ENCODE measurements around the gene NFATC4.
"Not testable (repeated sequence)": the region's sequence is repeated elsewhere in the genome, so short reads cannot be mapped to it uniquely, and the experiment has no call there.

NFATC4 gene

GRCh38 chr14:24367514-24368211 is at the start of gene NFATC4:
Gene NFATC4 (plus strand): TSS chr14:24368184. CDS start chr14:24368341, 157 bp downstream.
- peaks cover 19% of the 10 kb centered on the region for H3K27me3 Mint-ChIP-seq
- peaks cover 34% of the 10 kb centered on the region for H3K4me1 Mint-ChIP-seq
- ATAC-seq = no peak
- H3K9me3 Mint-ChIP-seq = no peaks in the 10 kb centered on the region
- peak within 1 kb of the TSS; percentile 93 for H3K27ac Mint-ChIP-seq
- H3K4me3 Mint-ChIP-seq = peak within 1 kb of the TSS; percentile 74
- no peaks in the 10 kb centered on the region for H3K36me3 Mint-ChIP-seq

DNA sequence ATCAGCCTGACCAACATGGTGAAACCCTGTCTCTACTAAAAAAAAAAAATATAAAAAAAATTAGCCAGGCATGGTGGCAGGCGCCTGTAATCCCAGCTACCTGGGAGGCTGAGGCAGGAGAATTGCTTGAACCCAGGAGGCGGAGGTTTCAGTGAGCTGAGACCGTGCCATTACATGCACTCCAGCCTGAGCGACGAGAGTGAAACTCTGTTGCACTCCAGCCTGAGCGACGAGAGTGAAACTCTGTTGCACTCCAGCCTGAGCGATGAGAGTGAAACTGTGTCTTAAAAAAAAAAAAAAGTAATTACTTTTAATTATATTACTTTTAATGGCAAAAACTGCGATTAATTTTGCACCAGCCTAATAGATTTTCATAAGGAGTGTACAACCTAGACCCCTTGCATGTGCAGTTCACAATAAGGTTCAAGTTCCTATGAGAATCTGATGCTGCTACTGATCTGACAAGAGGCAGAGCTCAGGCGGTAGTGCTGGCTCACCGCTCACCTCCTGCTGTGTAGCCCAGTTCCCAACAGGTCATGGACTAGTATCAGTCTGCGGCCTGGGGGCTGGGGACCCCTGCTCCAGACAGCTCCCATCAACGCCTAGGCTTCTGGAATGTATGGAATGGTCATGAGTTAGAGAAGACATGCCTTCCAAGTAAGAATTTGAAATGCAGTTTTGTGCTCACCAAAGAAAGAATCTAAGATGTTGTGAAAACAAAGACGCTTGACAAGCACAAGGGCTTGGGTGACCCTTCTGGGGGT is 46.6 kb upstream of the NFATC4 start:
- no peak for ATAC-seq
- Mint-ChIP-seq H3K4me1 (no peaks in the 10 kb centered on the region), H3K27me3 (peaks cover 30% of the 10 kb centered on the region), H3K36me3 (no peaks in the 10 kb centered on the region), H3K9me3 (no peaks in the 10 kb centered on the region), H3K4me3 (no peak overlapping the region), H3K27ac (no peak overlapping the region)

DNA sequence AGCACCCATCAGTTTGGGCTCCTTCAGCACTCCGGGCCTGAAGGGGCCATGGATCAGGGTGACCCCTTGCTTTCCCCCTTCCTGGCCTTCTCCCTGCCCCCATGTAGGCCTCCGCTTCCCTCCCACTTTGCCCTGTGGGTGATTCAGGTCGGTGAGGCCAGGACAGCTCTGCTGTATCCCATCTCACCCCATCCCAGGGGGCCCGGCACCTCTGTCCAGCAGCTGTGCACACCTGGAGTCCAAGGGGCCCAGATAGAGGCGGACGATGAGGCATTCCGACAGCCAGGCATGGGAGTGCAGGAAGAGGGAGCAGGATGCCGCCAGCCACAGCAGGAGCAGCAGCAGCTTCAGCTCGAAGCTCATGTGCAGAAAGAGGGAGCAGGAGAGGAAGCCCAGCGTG is 45.3 kb upstream of the NFATC4 start:
- Mint-ChIP-seq H3K4me3 (no peak overlapping the region), H3K9me3 (no peaks in the 10 kb centered on the region), H3K27me3 (peaks cover 30% of the 10 kb centered on the region), H3K36me3 (no peaks in the 10 kb centered on the region), H3K4me1 (peaks cover 4% of the 10 kb centered on the region), H3K27ac (no peak overlapping the region)
- no peak for ATAC-seq

GRCh38 chr14:24323341-24323740 is 44.6 kb upstream of the NFATC4 start:
- Mint-ChIP-seq H3K27ac (no peak overlapping the region), H3K36me3 (no peaks in the 10 kb centered on the region), H3K4me3 (no peak overlapping the region), H3K27me3 (peaks cover 31% of the 10 kb centered on the region), H3K9me3 (no peaks in the 10 kb centered on the region), H3K4me1 (peaks cover 6% of the 10 kb centered on the region)
- ATAC-seq = no peak

DNA sequence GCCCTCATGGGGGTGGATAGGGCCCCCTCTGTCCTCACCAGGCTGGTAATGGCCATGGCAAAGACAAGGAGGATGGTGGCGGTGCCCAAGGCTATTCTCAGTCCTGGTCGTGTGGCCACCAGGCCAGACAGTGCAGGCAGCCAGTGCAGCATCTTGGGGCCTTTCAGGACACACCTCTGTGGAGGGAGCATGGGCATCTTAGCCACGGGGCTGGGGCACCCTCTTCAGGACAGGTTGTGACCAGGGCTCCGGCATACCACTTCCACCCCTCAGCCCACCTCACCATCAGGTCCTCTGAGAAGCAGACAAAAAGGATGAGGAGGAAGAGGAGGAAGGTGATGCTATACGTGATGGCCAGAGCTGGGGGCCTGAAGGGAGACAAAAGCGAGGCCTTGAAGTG is 44.0 kb upstream of the NFATC4 start:
- peaks cover 31% of the 10 kb centered on the region for H3K27me3 Mint-ChIP-seq
- no peaks in the 10 kb centered on the region for H3K36me3 Mint-ChIP-seq
- no peak overlapping the region for H3K27ac Mint-ChIP-seq
- H3K4me3 Mint-ChIP-seq = no peak overlapping the region
- no peak for ATAC-seq
- no peaks in the 10 kb centered on the region for H3K9me3 Mint-ChIP-seq
- peaks cover 11% of the 10 kb centered on the region for H3K4me1 Mint-ChIP-seq

GRCh38 chr14:24325041-24325530 is 42.9 kb upstream of the NFATC4 start:
- no peaks in the 10 kb centered on the region for H3K36me3 Mint-ChIP-seq
- H3K27me3 Mint-ChIP-seq = peaks cover 20% of the 10 kb centered on the region
- no peak overlapping the region for H3K4me3 Mint-ChIP-seq
- peaks cover 20% of the 10 kb centered on the region for H3K4me1 Mint-ChIP-seq
- no peak overlapping the region for H3K27ac Mint-ChIP-seq
- H3K9me3 Mint-ChIP-seq = no peaks in the 10 kb centered on the region
- ATAC-seq = no peak

GRCh38 chr14:24325963-24326362 is 42.0 kb upstream of the NFATC4 start:
- H3K4me3 Mint-ChIP-seq = no peak overlapping the region
- ATAC-seq = no peak
- peaks cover 15% of the 10 kb centered on the region for H3K27me3 Mint-ChIP-seq
- no peaks in the 10 kb centered on the region for H3K36me3 Mint-ChIP-seq
- H3K9me3 Mint-ChIP-seq = no peaks in the 10 kb centered on the region
- peaks cover 20% of the 10 kb centered on the region for H3K4me1 Mint-ChIP-seq
- no peak overlapping the region for H3K27ac Mint-ChIP-seq

DNA sequence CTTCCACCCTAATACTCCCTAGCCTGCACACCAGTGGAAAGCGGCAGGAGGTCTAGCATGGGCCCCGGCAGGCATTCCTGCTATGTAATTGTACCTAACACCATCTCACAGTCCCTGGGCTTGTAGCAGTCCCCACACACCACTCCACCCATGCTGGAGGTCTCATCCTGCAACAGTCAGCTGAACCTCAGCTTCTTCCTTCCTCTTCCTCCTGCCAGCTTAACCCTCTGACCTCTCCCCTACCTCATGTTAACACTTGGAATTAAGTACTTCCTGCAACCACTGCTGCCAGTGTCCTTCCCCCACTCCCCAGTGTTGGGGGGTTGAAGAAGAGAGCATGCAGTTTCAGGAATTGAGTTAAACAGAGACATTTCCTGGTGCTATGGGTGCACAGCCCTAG is 40.7 kb upstream of the NFATC4 start:
- H3K27me3 Mint-ChIP-seq = peaks cover 18% of the 10 kb centered on the region
- H3K36me3 Mint-ChIP-seq = no peaks in the 10 kb centered on the region
- no peaks in the 10 kb centered on the region for H3K9me3 Mint-ChIP-seq
- no peak overlapping the region for H3K4me3 Mint-ChIP-seq
- no peak for ATAC-seq
- H3K4me1 Mint-ChIP-seq = peaks cover 30% of the 10 kb centered on the region
- no peak overlapping the region for H3K27ac Mint-ChIP-seq

- not testable (repeated sequence) for ATAC-seq, H3K9me3 Mint-ChIP-seq, H3K36me3 Mint-ChIP-seq, H3K4me3 Mint-ChIP-seq, H3K27ac Mint-ChIP-seq
- Mint-ChIP-seq H3K4me1 (peaks cover 36% of the 10 kb centered on the region), H3K27me3 (peaks cover 18% of the 10 kb centered on the region)
Measured at GRCh38 chr14:24327914-24328313, 40.1 kb upstream of the NFATC4 start.

DNA sequence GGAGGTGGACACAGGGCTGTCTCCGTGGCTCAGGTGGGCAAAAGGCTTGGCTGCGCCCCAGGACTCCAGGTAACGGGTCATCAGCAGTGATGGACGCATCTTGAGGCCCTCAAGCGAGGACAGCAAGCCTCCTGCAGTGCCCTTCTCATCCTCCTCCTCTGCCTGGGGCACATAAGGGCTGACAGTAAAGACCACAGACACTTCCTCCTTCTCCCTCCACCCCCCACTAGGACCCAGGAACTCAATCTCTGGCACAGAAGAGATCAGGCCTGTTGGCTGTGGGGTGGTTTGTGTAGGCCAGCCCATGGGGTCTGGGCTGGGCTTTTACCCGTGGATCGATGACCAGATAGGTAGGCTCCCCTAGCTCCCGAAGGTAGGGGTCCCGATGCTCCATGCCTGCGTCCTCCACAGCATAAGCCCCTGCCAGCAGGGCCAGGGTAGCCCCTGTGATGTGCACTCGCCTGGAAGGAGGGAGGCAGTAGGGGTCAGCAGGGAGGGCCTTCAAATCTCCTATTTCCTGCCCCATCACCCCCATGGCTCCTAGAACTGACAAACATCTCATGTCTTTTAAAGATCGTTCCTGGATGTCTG is 38.8 kb upstream of the NFATC4 start:
- H3K4me1 Mint-ChIP-seq = peaks cover 47% of the 10 kb centered on the region
- H3K27ac Mint-ChIP-seq = no peak overlapping the region
- no peak overlapping the region for H3K4me3 Mint-ChIP-seq
- no peaks in the 10 kb centered on the region for H3K36me3 Mint-ChIP-seq
- H3K9me3 Mint-ChIP-seq = no peaks in the 10 kb centered on the region
- no peak for ATAC-seq
- peaks cover 30% of the 10 kb centered on the region for H3K27me3 Mint-ChIP-seq

- Mint-ChIP-seq H3K27me3 (peaks cover 36% of the 10 kb centered on the region), H3K9me3 (no peaks in the 10 kb centered on the region), H3K4me1 (peaks cover 53% of the 10 kb centered on the region), H3K4me3 (no peak overlapping the region), H3K27ac (no peak overlapping the region), H3K36me3 (no peaks in the 10 kb centered on the region)
- ATAC-seq = no peak
Measured at GRCh38 chr14:24329736-24330135, 38.2 kb upstream of the NFATC4 start.

GRCh38 chr14:24330973-24331674 is 36.9 kb upstream of the NFATC4 start:
- ATAC-seq = no peak
- Mint-ChIP-seq H3K4me3 (no peak overlapping the region), H3K27me3 (peaks cover 44% of the 10 kb centered on the region), H3K4me1 (peaks cover 60% of the 10 kb centered on the region), H3K27ac (no peak overlapping the region), H3K9me3 (no peaks in the 10 kb centered on the region), H3K36me3 (peaks cover 9% of the 10 kb centered on the region)

DNA sequence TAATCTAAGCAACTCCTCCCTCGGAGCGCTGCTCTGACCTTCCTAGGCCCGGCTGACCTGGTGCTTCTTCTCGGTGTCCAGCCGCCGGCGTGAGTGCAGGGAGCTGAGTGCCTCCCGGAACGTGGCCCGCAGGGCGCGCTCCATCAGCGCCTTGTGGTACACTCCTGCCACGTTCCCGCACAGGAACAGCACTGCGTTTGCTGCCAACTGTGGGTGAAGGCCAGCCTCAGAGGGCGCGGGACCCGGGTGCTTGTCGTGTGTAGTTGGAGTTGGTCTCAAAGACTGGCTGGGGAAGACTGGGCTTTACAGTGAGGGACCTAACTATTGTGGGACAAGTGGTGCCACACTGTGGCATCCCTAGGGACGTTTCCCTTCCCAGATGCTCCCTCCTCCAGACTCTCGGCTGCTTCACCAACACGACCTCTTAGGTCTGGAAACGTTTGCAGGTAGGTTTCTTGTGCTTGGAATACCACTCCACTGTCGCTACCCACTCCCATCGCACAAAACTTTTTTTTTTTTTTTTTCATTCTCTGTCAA is 36.2 kb upstream of the NFATC4 start:
- Mint-ChIP-seq H3K4me1 (peaks cover 60% of the 10 kb centered on the region), H3K27ac (peak overlapping the region; percentile 75), H3K36me3 (peaks cover 15% of the 10 kb centered on the region)

GRCh38 chr14:24332268-24332993 is 35.6 kb upstream of the NFATC4 start:
- peaks cover 44% of the 10 kb centered on the region for H3K27me3 Mint-ChIP-seq

More for the DNA sequence above, 36.2 kb upstream of the NFATC4 start:
- Mint-ChIP-seq H3K9me3 (no peaks in the 10 kb centered on the region), H3K27me3 (peaks cover 44% of the 10 kb centered on the region), H3K4me3 (peak overlapping the region; percentile 84)
- ATAC-seq = no peak

More at GRCh38 chr14:24332268-24332993, 35.6 kb upstream of the NFATC4 start:
- H3K4me3 Mint-ChIP-seq = peak overlapping the region; percentile 84
- H3K27ac Mint-ChIP-seq = peak overlapping the region; percentile 75
- peak; percentile 93 for ATAC-seq
- H3K9me3 Mint-ChIP-seq = no peaks in the 10 kb centered on the region
- peaks cover 22% of the 10 kb centered on the region for H3K36me3 Mint-ChIP-seq
- peaks cover 58% of the 10 kb centered on the region for H3K4me1 Mint-ChIP-seq

Measured in stimulated activated memory B cell treated with anti-CD40 and anti-IgM and Interleukin-4, amounts not matched to agents 10 μg/mL and 1 μg/mL and 100 μg/mL, for 72 hours (primary cell).